H1 (cell line): ENCODE data around the gene LHFPL6. TPM values are rescaled to one million over a fixed set of nuclear protein-coding genes. Genes with fewer than 3 reads are reported as not detected.

Source experiments
- CTCF ChIA-PET: fragments of 300-600 bp; sonication (Branson Sonifier 250); formaldehyde crosslinking; loops from one replicate; lab custom pipeline; 2021; ENCODE audit not compliant: partially characterized antibody; lab: Charles Lee
- POLR2A ChIA-PET: fragments of 300-600 bp; sonication (Branson Sonifier 250); formaldehyde crosslinking; loops from one replicate; lab custom pipeline; 2021; ENCODE audit warnings: inconsistent platforms; ENCODE audit not compliant: partially characterized antibody; lab: Charles Lee
- DNase-seq, 2 experiments: peaks; one replicate each; pipeline versions ENCODE4 v3.0.0 to v3.0.0-alpha.2; 2010 to 2022; ENCODE audit warnings: low spot score in 2 of 2, low read depth in 1 of 2, mixed read lengths in 1 of 2
- FAIRE-seq: peaks from 2 replicates; lab custom pipeline; 2011; peaks lifted over from hg19 to GRCh38; lab: Jason Lieb, UNC
- H2AFZ ChIP-seq: 2 replicates; pipeline ENCODE4 v1.8.1; 2012; ENCODE audit warnings: low read length, inconsistent platforms
- H2AK5ac ChIP-seq: 2 replicates; pipeline ENCODE4 v1.6.1; 2013; ENCODE audit warnings: low read depth, low read length
- H2BK120ac ChIP-seq: replicated peaks from 2 replicates; pipeline ENCODE3; 2013; ENCODE audit warnings: low read depth, low read length, inconsistent platforms
- H2BK12ac ChIP-seq: 2 replicates; pipeline ENCODE4 v1.6.1; 2013; ENCODE audit warnings: low read depth, low read length
- H2BK15ac ChIP-seq: 2 replicates; pipeline ENCODE4 v1.6.1; 2013; ENCODE audit warnings: low read length
- H2BK20ac ChIP-seq: 2 replicates; pipeline ENCODE4 v1.6.1; 2013; ENCODE audit warnings: low read length
- H2BK5ac ChIP-seq: 2 replicates; pipeline ENCODE4 v1.6.1; 2013; ENCODE audit warnings: low read depth, low read length
- H3K14ac ChIP-seq: 2 replicates; pipeline ENCODE4 v1.6.1; 2013; ENCODE audit warnings: inconsistent platforms; ENCODE audit not compliant: insufficient read length
- H3K18ac ChIP-seq: 2 replicates; pipeline ENCODE4 v1.6.1; 2013; ENCODE audit warnings: low read length; ENCODE audit errors: extremely low read depth
- H3K23ac ChIP-seq: 2 replicates; pipeline ENCODE4 v1.6.1; 2013; ENCODE audit warnings: inconsistent platforms; ENCODE audit not compliant: insufficient read length
- H3K23me2 ChIP-seq: 2 replicates; pipeline ENCODE4 v1.6.1; 2013; ENCODE audit warnings: low read depth, low read length
- H3K27ac ChIP-seq: 2 replicates; pipeline ENCODE4 v1.6.1; 2011; ENCODE audit warnings: low read depth, low read length, inconsistent platforms
- H3K27me3 ChIP-seq, 4 experiments: replicated peaks in 1 of 4; 1 replicate in 1 of 4; 2 replicates in 3 of 4; pipeline versions ENCODE4 v1.6.1 to v1.8.1; 2011 to 2013; ENCODE audit warnings: low read length in 3 of 4, mild to moderate bottlenecking in 3 of 4, inconsistent platforms in 2 of 4, mixed read lengths in 2 of 4, moderate library complexity in 1 of 4; ENCODE audit not compliant: control insufficient read depth in 3 of 4, insufficient read depth in 3 of 4; ENCODE audit errors: extremely low read depth in 1 of 4
- H3K36me3 ChIP-seq, 4 experiments: 2 replicates each; pipeline versions ENCODE4 v1.6.1 to v1.8.1; 2011 to 2013; ENCODE audit warnings: mild to moderate bottlenecking in 4 of 4, low read length in 3 of 4, moderate library complexity in 2 of 4, control low read depth in 1 of 4, inconsistent platforms in 1 of 4; ENCODE audit not compliant: insufficient read depth in 4 of 4, control insufficient read depth in 2 of 4
- H3K4ac ChIP-seq: replicated peaks from 2 replicates; pipeline ENCODE3; 2013; ENCODE audit warnings: low read length, low read depth, mixed read lengths, inconsistent platforms; ENCODE audit not compliant: insufficient read length
- H3K4me1 ChIP-seq, 4 experiments: replicated peaks in 1 of 4; 1 replicate in 1 of 4; 2 replicates in 3 of 4; pipeline versions ENCODE4 v1.6.1 to v1.8.1; 2011 to 2013; ENCODE audit warnings: low read length in 3 of 4, inconsistent platforms in 2 of 4, mixed read lengths in 1 of 4; ENCODE audit not compliant: insufficient read depth in 4 of 4, control insufficient read depth in 3 of 4
- H3K4me2 ChIP-seq, 2 experiments: 2 replicates each; pipeline versions ENCODE4 v1.6.1 to v1.8.1; 2011 to 2013; ENCODE audit warnings: low read depth in 2 of 2, low read length in 2 of 2, control low read depth in 1 of 2, inconsistent platforms in 1 of 2, mild to moderate bottlenecking in 1 of 2; ENCODE audit not compliant: insufficient read depth in 1 of 2
- H3K4me3 ChIP-seq, 4 experiments: fragments of 200-600, 300-600 bp in 1 of 4; sonication (generic), shearing (Covaris generic), sonication (Bioruptor Twin) in 1 of 4; 2 replicates each; pipeline versions ENCODE4 v1.5.1 to v1.8.1; 2011 to 2016; ENCODE audit warnings: low read length in 4 of 4, low read depth in 3 of 4, control low read depth in 2 of 4, inconsistent platforms in 2 of 4, mild to moderate bottlenecking in 2 of 4, mixed read lengths in 1 of 4, moderate library complexity in 1 of 4; ENCODE audit not compliant: insufficient read depth in 2 of 4; ENCODE audit errors: extremely low read depth in 1 of 4
- H3K56ac ChIP-seq: replicated peaks from 2 replicates; pipeline ENCODE3; 2013; ENCODE audit warnings: low read depth, mild to moderate bottlenecking, mixed read lengths, low read length, inconsistent platforms; ENCODE audit not compliant: insufficient read length
- H3K79me1 ChIP-seq: 2 replicates; pipeline ENCODE4 v1.6.1; 2013; ENCODE audit warnings: low read depth, low read length, control low read depth
- H3K79me2 ChIP-seq, 2 experiments: 2 replicates each; pipeline versions ENCODE4 v1.6.1 to v1.8.1; 2012 to 2013; ENCODE audit warnings: low read length in 2 of 2, mild to moderate bottlenecking in 2 of 2, inconsistent platforms in 1 of 2; ENCODE audit not compliant: insufficient read depth in 2 of 2, control insufficient read depth in 1 of 2
- H3K9ac ChIP-seq, 4 experiments: replicated peaks in 1 of 4; 1 replicate in 1 of 4; 2 replicates in 3 of 4; pipeline versions ENCODE4 v1.6.1 to v1.8.1; 2011 to 2013; ENCODE audit warnings: low read depth in 3 of 4, low read length in 3 of 4, control low read depth in 2 of 4, mild to moderate bottlenecking in 2 of 4, moderate library complexity in 2 of 4, inconsistent platforms in 1 of 4; ENCODE audit errors: extremely low read depth in 1 of 4
- H3K9me3 ChIP-seq, 2 experiments: 2 replicates each; pipeline versions ENCODE4 v1.6.1 to v1.8.1; 2012 to 2013; ENCODE audit warnings: mild to moderate bottlenecking in 2 of 2, moderate library complexity in 2 of 2, control low read depth in 1 of 2, inconsistent platforms in 1 of 2, low read depth in 1 of 2, low read length in 1 of 2, mixed read lengths in 1 of 2; ENCODE audit not compliant: insufficient read depth in 2 of 2
- H4K20me1 ChIP-seq, 2 experiments: replicated peaks in 1 of 2; 2 replicates each; pipeline versions ENCODE3 to v1.8.1; 2011 to 2013; ENCODE audit warnings: inconsistent platforms in 2 of 2, low read length in 2 of 2, mild to moderate bottlenecking in 1 of 2; ENCODE audit not compliant: insufficient read depth in 2 of 2, control insufficient read depth in 1 of 2
- H4K5ac ChIP-seq: 2 replicates; pipeline ENCODE4 v1.6.1; 2013; ENCODE audit warnings: low read length, low read depth, mixed read lengths, inconsistent platforms; ENCODE audit not compliant: insufficient read length
- H4K8ac ChIP-seq: 2 replicates; pipeline ENCODE4 v1.8.0; 2013; ENCODE audit warnings: mild to moderate bottlenecking, moderate library complexity, low read length, inconsistent platforms; ENCODE audit not compliant: insufficient read depth; ENCODE audit errors: extremely low read depth
- H4K91ac ChIP-seq: replicated peaks from 2 replicates; pipeline ENCODE3; 2013; ENCODE audit warnings: low read length, mixed read lengths, inconsistent platforms; ENCODE audit not compliant: insufficient read length
- EGR1 ChIP-seq: IDR thresholded peaks from 2 replicates; pipeline ENCODE4 v1.6.1; 2011; ENCODE audit warnings: low read depth, low read length, borderline replicate concordance
- SAP30 ChIP-seq: fragments of 300-600 bp; sonication (generic); IDR thresholded peaks from 2 replicates; pipeline ENCODE4 v1.7.1; 2012; ENCODE audit warnings: low read length, moderate library complexity, mild to moderate bottlenecking, inconsistent platforms; ENCODE audit not compliant: insufficient read depth, insufficient replicate concordance
- SUZ12 ChIP-seq: fragments of 200-600 bp; sonication (generic); IDR thresholded peaks from 2 replicates; pipeline ENCODE4 v1.6.1; 2012; ENCODE audit warnings: mild to moderate bottlenecking, inconsistent platforms, low read length, moderate library complexity, mixed read lengths
- TBP ChIP-seq: IDR thresholded peaks from 2 replicates; pipeline ENCODE4 v1.6.1; 2011; ENCODE audit warnings: low read depth, low read length, improper control_type of control experiment
- polyA plus RNA-seq, 7 experiments: library from polyadenylated mRNA; depleted of rRNA in 3 of 7; stranded (reverse) in 5 of 7; unstranded in 2 of 7; fragments of >200 nt in 5 of 7; fragments of 200-250 nt in 2 of 7; gene quantifications; 1 replicate in 5 of 7; 2 replicates in 1 of 7; 4 replicates in 1 of 7; pipeline versions ENCODE4 v1.2.1 to v1.2.3, GENCODE V29; 2011 to 2013; ENCODE audit warnings: missing spikeins in 2 of 7, mixed read lengths in 2 of 7
- total RNA-seq: library from RNA; stranded (reverse); fragmentation: NEBNext Ultra II Directional; extraction: Animal tissue kit (Norgen Biotek cat#: 25700); gene quantifications from 2 replicates; pipeline ENCODE4 v1.2.1, GENCODE V29; 2021

Gene LHFPL6
- total and polyA plus RNA-seq, 2 of the 8 experiments (the other 6 are each of a cell fraction or from before 2014, with no cell fraction given) = 7.6 to 17.0 TPM

GRCh38 chr13:39550931-39551330, 52.1 kb downstream of the LHFPL6 start:
- H3K27ac ChIP-seq = no peak overlapping the region
- H3K4me2 ChIP-seq = no peak overlapping the region
- H3K23me2 ChIP-seq = no peaks in the 10 kb centered on the region
- H4K91ac ChIP-seq = no peak overlapping the region
- H2BK5ac ChIP-seq = no peak overlapping the region
- no peak for TF ChIP-seq SAP30
- TF ChIP-seq TBP = no peak
- TF ChIP-seq SUZ12 = no peak
- TF ChIP-seq EGR1 = no peak
- H2BK15ac ChIP-seq = no peak overlapping the region
- no peak overlapping the region for H3K18ac ChIP-seq
- no peak overlapping the region for H3K56ac ChIP-seq
- H3K4ac ChIP-seq = no peak overlapping the region
- no peak for DNase-seq
- no peak overlapping the region for H2AFZ ChIP-seq
- H4K8ac ChIP-seq = no peak overlapping the region
- H3K79me2 ChIP-seq = no peaks in the 10 kb centered on the region
- POLR2A ChIA-PET = no interaction called here
- no peaks in the 10 kb centered on the region for H3K27me3 ChIP-seq
- H3K36me3 ChIP-seq = no peaks in the 10 kb centered on the region
- H3K4me1 ChIP-seq = no peaks in the 10 kb centered on the region; a peak in 1 of 7 replicates
- no peak overlapping the region for H2BK12ac ChIP-seq
- H2BK120ac ChIP-seq = no peak overlapping the region
- H3K23ac ChIP-seq = no peak overlapping the region
- no peaks in the 10 kb centered on the region for H4K20me1 ChIP-seq
- no peak overlapping the region for H3K4me3 ChIP-seq
- no peak overlapping the region for H3K9ac ChIP-seq
- no peak overlapping the region for H3K14ac ChIP-seq
- no peak overlapping the region for H4K5ac ChIP-seq
- CTCF ChIA-PET = no interaction called here
- no peaks in the 10 kb centered on the region for H3K79me1 ChIP-seq
- no peak for FAIRE-seq
- no peak overlapping the region for H2BK20ac ChIP-seq
- peaks cover 0 to 3% of the 10 kb centered on the region in 2 experiments; a peak in 1 of 4 replicates for H3K9me3 ChIP-seq
- H2AK5ac ChIP-seq = no peak overlapping the region
